OCI-LY7 (cell line): Measurements from ENCODE around the gene NOB1. TPM values are rescaled to one million over a fixed set of nuclear protein-coding genes. Genes with fewer than 3 reads are reported as not detected.
A peak's percentile ranks its signal among the peaks of the same experiment; 100 is the strongest.

Source experiments
- BruUV-seq: library from RNA; stranded (reverse); fragments of 400-500 nt; replicated peaks from 2 replicates; lab custom pipeline; 2021; lab: Mats Ljungman, UMichigan
- CTCF ChIA-PET: fragments of 300-600 bp; sonication (Branson Sonifier 250); formaldehyde crosslinking; loops from one replicate; lab custom pipeline; 2022; ENCODE audit warnings: antibody characterized with exemption; ENCODE audit not compliant: unreplicated experiment; lab: Charles Lee
- POLR2A ChIA-PET: fragments of 300-600 bp; sonication (Branson Sonifier 250); formaldehyde crosslinking; loops from one replicate; lab custom pipeline; 2022; ENCODE audit warnings: antibody characterized with exemption; lab: Charles Lee
- DNase-seq: peaks from one replicate; pipeline ENCODE4 v3.0.0-alpha.2; 2015; ENCODE audit warnings: low spot score
- H2AFZ ChIP-seq: fragments of 200-600 bp; sonication (generic), shearing (Covaris generic); 2 replicates; pipeline ENCODE4 v1.6.1; 2014; ENCODE audit warnings: mild to moderate bottlenecking, antibody characterized with exemption, low read length, moderate library complexity
- H3K27ac ChIP-seq: fragments of 200-600 bp; sonication (generic); 2 replicates; pipeline ENCODE4 v1.5.1; 2014; ENCODE audit warnings: mixed run types, low read depth, mild to moderate bottlenecking, moderate library complexity, low read length, inconsistent platforms; ENCODE audit not compliant: poor library complexity, severe bottlenecking
- H3K36me3 ChIP-seq: fragments of 200-600 bp; sonication (generic); 2 replicates; pipeline ENCODE4 v1.6.1; 2014; ENCODE audit warnings: mild to moderate bottlenecking, antibody characterized with exemption, low read length, moderate library complexity, mixed read lengths; ENCODE audit not compliant: insufficient read depth
- H3K4me1 ChIP-seq: fragments of 200-600 bp; sonication (generic); 2 replicates; pipeline ENCODE4 v1.5.1; 2014; ENCODE audit warnings: mild to moderate bottlenecking, low read length; ENCODE audit not compliant: insufficient read depth, poor library complexity, severe bottlenecking
- H3K4me2 ChIP-seq: fragments of 200-600 bp; sonication (generic); 2 replicates; pipeline ENCODE4 v1.6.1; 2014; ENCODE audit warnings: mild to moderate bottlenecking, low read length
- H3K4me3 ChIP-seq: fragments of 200-600 bp; sonication (generic); 2 replicates; pipeline ENCODE4 v1.5.1; 2014; ENCODE audit warnings: mild to moderate bottlenecking, low read depth, low read length; ENCODE audit not compliant: poor library complexity, severe bottlenecking
- H3K79me2 ChIP-seq: fragments of 200-600 bp; sonication (generic); 2 replicates; pipeline ENCODE4 v1.6.1; 2016; ENCODE audit warnings: low read depth, mild to moderate bottlenecking, low read length, moderate library complexity, mixed read lengths; ENCODE audit not compliant: insufficient read depth
- H3K9me2 ChIP-seq: fragments of 200-600 bp; sonication (generic); 2 replicates; pipeline ENCODE4 v1.6.1; 2016; ENCODE audit warnings: mild to moderate bottlenecking, low read length, mixed read lengths; ENCODE audit not compliant: insufficient read depth
- H3K9me3 ChIP-seq: fragments of 200-600 bp; sonication (generic); 2 replicates; pipeline ENCODE4 v1.6.1; 2014; ENCODE audit warnings: mild to moderate bottlenecking, mixed run types, low read length, mixed read lengths
- H4K20me1 ChIP-seq: fragments of 200-600 bp; sonication (generic); 2 replicates; pipeline ENCODE4 v1.6.1; 2014; ENCODE audit warnings: mild to moderate bottlenecking, antibody characterized with exemption, low read length, moderate library complexity, mixed read lengths; ENCODE audit not compliant: insufficient read depth
- EZH2phosphoT487 ChIP-seq: fragments of 200-600 bp; sonication (generic); IDR thresholded peaks from 2 replicates; pipeline ENCODE4 v1.6.1; 2018; ENCODE audit warnings: low read depth, borderline replicate concordance, mild to moderate bottlenecking, mixed run types, antibody characterized with exemption, low read length, moderate library complexity, mixed read lengths
- intact Hi-C: fragments of 100-400 bp; cut with micrococcal nuclease; formaldehyde crosslinking; loops from one replicate; pipeline ENCODE4 v1.10.0; 2022; ENCODE audit not compliant: unreplicated experiment
- total RNA-seq, 2 experiments: library from RNA; depleted of rRNA in 1 of 2; stranded (reverse); fragments of >200 nt in 1 of 2; shearing (Covaris generic) in 1 of 2; gene quantifications; 2 replicates each; pipeline ENCODE4 v1.2.3, GENCODE V29; 2014 to 2022
- TF ChIP-seq, protein P1 (sequence below): fragments of 200-600 bp; sonication (generic); conservative IDR thresholded peaks from 2 replicates; pipeline ENCODE4 v1.5.1; 2014; ENCODE audit warnings: mild to moderate bottlenecking, antibody characterized with exemption, low read length, moderate library complexity, mixed read lengths

Gene NOB1
- total RNA-seq, 2 experiments from 2014 or later: 36.9 to 68.7 TPM

DNA sequence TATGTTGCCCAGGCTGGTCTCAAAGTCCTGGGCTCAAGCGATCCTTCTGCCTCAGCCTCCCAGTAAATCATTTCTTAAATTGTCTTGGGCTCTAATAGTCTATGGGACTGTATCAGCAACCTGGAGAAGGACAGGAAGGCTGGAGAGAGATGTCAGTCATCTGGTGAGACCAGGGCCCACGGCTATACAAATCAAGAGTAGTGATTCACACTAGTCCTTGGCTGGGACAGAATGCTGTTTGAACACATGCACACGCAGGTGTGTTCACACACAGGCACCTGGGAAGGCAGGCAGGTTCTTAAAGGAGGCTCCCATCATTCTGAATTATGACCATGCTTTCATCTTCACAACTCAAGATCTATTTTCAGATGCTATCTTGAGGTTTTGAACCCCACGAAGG is 42.4 kb downstream of the NOB1 start:
- Histone ChIP-seq H3K4me2 (no peak overlapping the region), H3K79me2 (no peaks in the 10 kb centered on the region), H2AFZ (no peak overlapping the region), H3K36me3 (no peaks in the 10 kb centered on the region), H3K4me3 (no peak overlapping the region), H3K27ac (no peak overlapping the region), H3K4me1 (no peaks in the 10 kb centered on the region), H4K20me1 (no peaks in the 10 kb centered on the region), H3K9me2 (no peaks in the 10 kb centered on the region), H3K9me3 (no peaks in the 10 kb centered on the region)
- intact Hi-C loops: no loop called here
- DNase-seq: no peak
- TF ChIP-seq, protein P1, sequence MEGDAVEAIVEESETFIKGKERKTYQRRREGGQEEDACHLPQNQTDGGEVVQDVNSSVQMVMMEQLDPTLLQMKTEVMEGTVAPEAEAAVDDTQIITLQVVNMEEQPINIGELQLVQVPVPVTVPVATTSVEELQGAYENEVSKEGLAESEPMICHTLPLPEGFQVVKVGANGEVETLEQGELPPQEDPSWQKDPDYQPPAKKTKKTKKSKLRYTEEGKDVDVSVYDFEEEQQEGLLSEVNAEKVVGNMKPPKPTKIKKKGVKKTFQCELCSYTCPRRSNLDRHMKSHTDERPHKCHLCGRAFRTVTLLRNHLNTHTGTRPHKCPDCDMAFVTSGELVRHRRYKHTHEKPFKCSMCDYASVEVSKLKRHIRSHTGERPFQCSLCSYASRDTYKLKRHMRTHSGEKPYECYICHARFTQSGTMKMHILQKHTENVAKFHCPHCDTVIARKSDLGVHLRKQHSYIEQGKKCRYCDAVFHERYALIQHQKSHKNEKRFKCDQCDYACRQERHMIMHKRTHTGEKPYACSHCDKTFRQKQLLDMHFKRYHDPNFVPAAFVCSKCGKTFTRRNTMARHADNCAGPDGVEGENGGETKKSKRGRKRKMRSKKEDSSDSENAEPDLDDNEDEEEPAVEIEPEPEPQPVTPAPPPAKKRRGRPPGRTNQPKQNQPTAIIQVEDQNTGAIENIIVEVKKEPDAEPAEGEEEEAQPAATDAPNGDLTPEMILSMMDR: no peak
- no peak for TF ChIP-seq EZH2phosphoT487
- POLR2A ChIA-PET: no interaction called here
- CTCF ChIA-PET: no interaction called here
- no TSS peak for BruUV-seq

DNA sequence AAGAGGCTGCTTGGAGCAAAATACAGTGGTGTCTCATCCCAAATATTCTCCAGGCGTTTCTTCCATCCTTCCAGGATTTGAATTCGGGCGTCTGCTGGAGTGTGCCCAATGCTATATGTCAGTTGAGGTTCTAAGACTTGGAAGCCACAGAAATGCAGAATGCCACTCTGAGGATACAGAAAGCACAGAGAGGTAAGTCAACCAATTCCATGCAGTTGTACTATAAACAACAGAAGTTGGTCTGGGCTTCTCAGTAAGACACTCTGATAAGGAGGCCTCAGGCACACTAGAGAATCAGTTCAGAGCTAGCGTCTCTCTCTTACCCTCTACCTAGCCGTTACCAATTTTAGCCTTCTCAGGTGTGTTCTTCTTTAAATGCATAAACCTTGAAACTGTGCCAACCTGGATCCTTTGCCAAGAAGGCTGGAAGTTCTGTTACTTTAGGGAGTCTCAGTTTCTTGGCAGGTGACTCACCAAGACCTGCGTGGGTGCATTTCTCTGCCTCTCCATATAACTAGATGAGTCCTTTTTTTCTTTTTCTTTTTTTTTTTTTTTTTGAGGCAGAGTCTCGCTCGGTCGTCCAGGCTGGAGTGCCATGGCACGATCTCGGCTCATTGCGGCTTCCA is 43.5 kb downstream of the NOB1 start:
- Histone ChIP-seq H3K9me3 (no peaks in the 10 kb centered on the region), H3K79me2 (no peaks in the 10 kb centered on the region), H3K4me3 (no peak overlapping the region), H3K4me2 (no peak overlapping the region), H2AFZ (no peak overlapping the region), H3K27ac (no peak overlapping the region), H4K20me1 (no peaks in the 10 kb centered on the region), H3K9me2 (no peaks in the 10 kb centered on the region), H3K36me3 (no peaks in the 10 kb centered on the region), H3K4me1 (no peaks in the 10 kb centered on the region)
- ChIA-PET POLR2A (interaction anchor here (1.2 kb wide), 1 partner anchor 44 kb away, joined by 4 read pairs; the partner anchor contains the start of gene NOB1), CTCF (no interaction called here)
- no TSS peak for BruUV-seq
- intact Hi-C loops: no loop called here
- TF ChIP-seq, protein P1: no peak
- TF ChIP-seq EZH2phosphoT487: no peak
- DNase-seq: no peak

DNA sequence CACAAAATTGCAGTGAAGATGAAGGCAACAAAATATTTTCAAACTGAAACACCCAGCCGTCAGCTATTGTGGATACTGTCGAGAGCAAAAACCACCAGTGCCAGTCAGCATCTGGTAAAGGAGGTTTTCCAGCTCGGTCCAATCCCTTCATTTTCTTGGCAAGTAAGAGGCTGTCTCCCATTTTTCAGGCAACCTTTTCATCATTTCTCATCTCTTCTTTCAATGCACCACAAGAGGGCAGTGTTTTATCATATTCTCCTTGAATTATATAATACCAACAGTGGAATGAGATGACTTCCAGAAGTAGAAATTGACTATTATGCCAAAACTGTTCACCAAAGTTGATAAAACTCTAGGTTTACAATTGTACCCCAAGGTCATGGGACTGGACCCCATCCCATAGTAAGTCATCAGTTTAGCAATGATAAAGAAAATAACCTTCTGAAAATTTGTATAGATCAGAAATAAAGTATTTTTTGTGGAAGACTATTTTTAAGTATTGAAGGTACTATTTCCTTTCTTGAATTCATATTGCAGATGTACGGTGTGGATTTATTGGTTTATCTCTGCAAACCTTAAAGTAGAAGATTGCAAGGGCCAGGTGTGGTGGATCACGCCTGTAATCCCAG is 45.2 kb downstream of the NOB1 start:
- H3K9me2 ChIP-seq: no peaks in the 10 kb centered on the region
- intact Hi-C loops: loop anchor here (2.0 to 5.0 kb wide), 3 partner anchors 45 to 312 kb away; partner anchors contain the start of gene NOB1
- H3K79me2 ChIP-seq: no peaks in the 10 kb centered on the region
- no peak overlapping the region for H3K27ac ChIP-seq
- no peak overlapping the region for H3K4me2 ChIP-seq
- ChIA-PET POLR2A (interaction anchor here (0.5 to 1.2 kb wide), 3 partner anchors 40 to 268 kb away, joined by 4 to 7 read pairs (median 6); partner anchors contain the start of gene NOB1), CTCF (interaction anchor here (1.2 kb wide), 1 partner anchor 45 kb away, joined by 3 read pairs; the partner anchor contains the start of gene NOB1)
- H3K9me3 ChIP-seq: no peaks in the 10 kb centered on the region
- TF ChIP-seq EZH2phosphoT487: no peak
- TF ChIP-seq, protein P1: peak; percentile 97
- H3K4me3 ChIP-seq: no peak overlapping the region
- peak; percentile 78 for DNase-seq
- H4K20me1 ChIP-seq: no peaks in the 10 kb centered on the region
- no peak overlapping the region for H2AFZ ChIP-seq
- BruUV-seq: no TSS peak
- 0 out of 2 replicates have a peak, but pooled peaks cover under 1% of the 10 kb centered on the region for H3K36me3 ChIP-seq
- H3K4me1 ChIP-seq: no peaks in the 10 kb centered on the region
